Suprapubic skin (tissue), 4 donors: ENCODE measurements around the gene PDE3B.

Experiments used
- EP300 ChIP-seq: sonication (generic); formaldehyde crosslinking; IDR thresholded peaks from one replicate; pipeline ENCODE4 v1.6.1; 2017; ENCODE audit warnings: antibody characterized with exemption
- POLR2A ChIP-seq, 2 donors: fragments of 450-650 bp; IDR thresholded peaks; one replicate each; pipeline ENCODE4 v1.6.1; 2017; ENCODE audit warnings: antibody characterized with exemption in 2 of 2, mild to moderate bottlenecking in 2 of 2, moderate library complexity in 2 of 2
- POLR2AphosphoS5 ChIP-seq, 3 donors: sonication (generic); formaldehyde crosslinking; IDR thresholded peaks; one replicate each; pipeline ENCODE4 v1.6.1; 2017; ENCODE audit warnings: antibody characterized with exemption in 3 of 3
- TF ChIP-seq, protein P1 (sequence below), 2 donors: fragments of 200-600 bp in 1 of 2; fragments of 450-650 bp in 1 of 2; sonication (generic) in 1 of 2; IDR thresholded peaks; one replicate each; pipeline ENCODE4 v1.5.1; 2016 to 2019; ENCODE audit warnings: antibody characterized with exemption in 2 of 2, mild to moderate bottlenecking in 1 of 2, moderate library complexity in 1 of 2

DNA sequence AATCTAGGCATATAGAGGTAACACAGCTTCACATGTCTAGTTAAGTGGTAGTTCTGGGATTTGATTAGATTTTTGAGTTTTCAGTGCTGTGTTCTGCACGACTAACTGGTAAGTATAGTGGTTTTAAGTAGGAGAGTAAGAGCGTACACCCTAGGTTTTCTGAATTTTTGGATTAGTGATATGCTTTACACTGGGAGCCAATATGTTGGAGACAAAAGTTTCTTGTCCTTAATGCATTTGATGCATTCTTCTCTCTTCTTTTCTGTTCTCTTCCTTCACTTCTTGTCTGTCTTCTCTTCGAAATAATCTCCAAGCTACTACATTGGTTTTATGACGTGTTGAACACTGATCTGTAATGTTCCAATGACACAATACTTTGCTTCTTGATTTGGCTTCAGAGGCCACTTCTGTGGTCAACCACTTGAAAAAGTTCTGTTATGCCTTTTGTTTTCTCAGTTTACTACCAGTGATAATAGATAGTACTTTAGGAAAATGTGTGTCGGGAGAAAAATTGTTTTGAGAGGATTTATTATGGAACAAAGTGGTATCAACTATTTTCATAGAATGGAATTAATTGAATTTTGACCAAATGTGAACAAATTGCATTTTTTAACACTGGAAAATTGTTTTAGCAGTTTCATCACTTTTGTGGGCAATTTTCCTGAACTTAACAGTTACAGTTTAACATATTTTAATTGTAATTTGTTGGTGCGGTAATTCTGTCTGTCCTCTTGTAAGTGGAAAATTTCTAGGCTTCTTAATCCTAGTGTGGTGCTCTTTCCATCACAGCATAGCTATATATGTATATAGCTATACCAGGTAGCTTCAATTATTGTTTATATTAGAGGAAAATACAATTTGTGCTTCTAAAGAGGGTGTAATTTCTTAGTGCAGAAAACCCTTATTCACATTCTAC lies 2.6 kb downstream of the PDE3B start:
- TF ChIP-seq, protein P1, sequence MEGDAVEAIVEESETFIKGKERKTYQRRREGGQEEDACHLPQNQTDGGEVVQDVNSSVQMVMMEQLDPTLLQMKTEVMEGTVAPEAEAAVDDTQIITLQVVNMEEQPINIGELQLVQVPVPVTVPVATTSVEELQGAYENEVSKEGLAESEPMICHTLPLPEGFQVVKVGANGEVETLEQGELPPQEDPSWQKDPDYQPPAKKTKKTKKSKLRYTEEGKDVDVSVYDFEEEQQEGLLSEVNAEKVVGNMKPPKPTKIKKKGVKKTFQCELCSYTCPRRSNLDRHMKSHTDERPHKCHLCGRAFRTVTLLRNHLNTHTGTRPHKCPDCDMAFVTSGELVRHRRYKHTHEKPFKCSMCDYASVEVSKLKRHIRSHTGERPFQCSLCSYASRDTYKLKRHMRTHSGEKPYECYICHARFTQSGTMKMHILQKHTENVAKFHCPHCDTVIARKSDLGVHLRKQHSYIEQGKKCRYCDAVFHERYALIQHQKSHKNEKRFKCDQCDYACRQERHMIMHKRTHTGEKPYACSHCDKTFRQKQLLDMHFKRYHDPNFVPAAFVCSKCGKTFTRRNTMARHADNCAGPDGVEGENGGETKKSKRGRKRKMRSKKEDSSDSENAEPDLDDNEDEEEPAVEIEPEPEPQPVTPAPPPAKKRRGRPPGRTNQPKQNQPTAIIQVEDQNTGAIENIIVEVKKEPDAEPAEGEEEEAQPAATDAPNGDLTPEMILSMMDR (IDR thresholded peaks at IDR 0.05), result no peak
- no peak for TF ChIP-seq POLR2A (IDR thresholded peaks at IDR 0.05)
- TF ChIP-seq EP300, result no peak
- no peak for TF ChIP-seq POLR2AphosphoS5 (IDR thresholded peaks at IDR 0.05)
